Hematopoietic multipotent progenitor cell treated with erythropoietin and hydrocortisone succinate and interleukin-3 and kit ligand, for 15 days (in vitro differentiated cells): ENCODE data around the gene CNTNAP2.

ENCODE experiments used
- DNase-seq: peaks from one replicate; pipeline ENCODE4 v3.0.0-alpha.2; 2015; ENCODE audit warnings: low spot score

The CNTNAP2 gene

GRCh38 chr7:147492606-147493005, 1376.0 kb downstream of the CNTNAP2 start:
- no peak for DNase-seq

- DNase-seq, result no peak
Measured at GRCh38 chr7:147496209-147496608, 1379.6 kb downstream of the CNTNAP2 start.

- DNase-seq, result no peak
Measured at GRCh38 chr7:147497246-147497645, 1380.6 kb downstream of the CNTNAP2 start.

GRCh38 chr7:147498081-147498480, 1381.5 kb downstream of the CNTNAP2 start:
- DNase-seq, result no peak

- no peak for DNase-seq
Measured at GRCh38 chr7:147509035-147509501, 1392.5 kb downstream of the CNTNAP2 start.

- no peak for DNase-seq
Measured at GRCh38 chr7:147509541-147510200, 1393.1 kb downstream of the CNTNAP2 start.

GRCh38 chr7:147510201-147510542, 1393.6 kb downstream of the CNTNAP2 start:
- no peak for DNase-seq

GRCh38 chr7:147510923-147511322, 1394.3 kb downstream of the CNTNAP2 start:
- DNase-seq, result no peak

GRCh38 chr7:147513451-147513850, 1396.8 kb downstream of the CNTNAP2 start:
- DNase-seq, result no peak

- DNase-seq, result no peak
Measured at GRCh38 chr7:147516391-147516790, 1399.8 kb downstream of the CNTNAP2 start.

GRCh38 chr7:147519062-147519461, 1402.5 kb downstream of the CNTNAP2 start:
- DNase-seq, result no peak

GRCh38 chr7:147523056-147523455, 1406.5 kb downstream of the CNTNAP2 start:
- DNase-seq, result no peak

GRCh38 chr7:147524726-147525250, 1408.2 kb downstream of the CNTNAP2 start:
- no peak for DNase-seq

GRCh38 chr7:147525325-147525724, 1408.7 kb downstream of the CNTNAP2 start:
- no peak for DNase-seq

- DNase-seq, result no peak
Measured at GRCh38 chr7:147535701-147536111, 1419.1 kb downstream of the CNTNAP2 start.

GRCh38 chr7:147539685-147540084, 1423.1 kb downstream of the CNTNAP2 start:
- no peak for DNase-seq

GRCh38 chr7:147540743-147541142, 1424.1 kb downstream of the CNTNAP2 start:
- no peak for DNase-seq

GRCh38 chr7:147541261-147541660, 1424.7 kb downstream of the CNTNAP2 start:
- no peak for DNase-seq

- DNase-seq, result no peak
Measured at GRCh38 chr7:147547252-147547897, 1430.8 kb downstream of the CNTNAP2 start.

GRCh38 chr7:147556317-147556716, 1439.7 kb downstream of the CNTNAP2 start:
- DNase-seq, result no peak

- DNase-seq, result no peak
Measured at GRCh38 chr7:147563669-147564068, 1447.1 kb downstream of the CNTNAP2 start.

GRCh38 chr7:147564786-147565476, 1448.3 kb downstream of the CNTNAP2 start:
- no peak for DNase-seq

- DNase-seq, result no peak
Measured at GRCh38 chr7:147567043-147567442, 1450.4 kb downstream of the CNTNAP2 start.
